CD4-positive, alpha-beta memory T cell (primary cell): ENCODE data around the gene NMT2. TPM values are rescaled to one million over a fixed set of nuclear protein-coding genes. Genes with fewer than 3 reads are reported as not detected.

Source experiments
- CTCF ChIA-PET: fragments of 350-600 bp; sonication (Branson Sonifier 250); formaldehyde crosslinking; loops from one replicate; lab custom pipeline; 2021; ENCODE audit warnings: inconsistent platforms; ENCODE audit not compliant: partially characterized antibody; lab: Charles Lee
- POLR2A ChIA-PET: fragments of 350-600 bp; sonication (Branson Sonifier 250); formaldehyde crosslinking; loops from one replicate; lab custom pipeline; 2021; ENCODE audit not compliant: partially characterized antibody; lab: Charles Lee
- DNase-seq, 5 donors: peaks; one replicate each; pipeline versions ENCODE4 v3.0.0 to v3.0.0-alpha.2; 2020 to 2022; ENCODE audit warnings: mixed read lengths in 1 of 5
- H3K27ac ChIP-seq: one replicate; pipeline ENCODE4 v1.7.0; 2013; ENCODE audit warnings: low read depth, low read length
- H3K27me3 ChIP-seq: 2 replicates; pipeline ENCODE4 v1.7.0; 2013; ENCODE audit warnings: mild to moderate bottlenecking, low read length, moderate library complexity; ENCODE audit not compliant: insufficient read depth
- H3K36me3 ChIP-seq: 2 replicates; pipeline ENCODE4 v1.7.0; 2013; ENCODE audit warnings: mild to moderate bottlenecking, low read length, moderate library complexity; ENCODE audit not compliant: insufficient read depth
- H3K4me1 ChIP-seq: 2 replicates; pipeline ENCODE4 v1.7.0; 2013; ENCODE audit warnings: mild to moderate bottlenecking, low read length, moderate library complexity; ENCODE audit not compliant: insufficient read depth
- H3K4me3 ChIP-seq, 2 donors: one replicate each; pipeline ENCODE4 v1.7.0; 2013; ENCODE audit warnings: low read length in 2 of 2, mild to moderate bottlenecking in 1 of 2
- H3K9me3 ChIP-seq, 2 donors: one replicate each; pipeline ENCODE4 v1.7.0; 2013; ENCODE audit warnings: low read length in 2 of 2, control low read depth in 1 of 2; ENCODE audit not compliant: control insufficient read depth in 1 of 2
- H3K27ac Mint-ChIP-seq, 7 donors: one replicate each; pipeline ENCODE4 v1.8.0; 2020 to 2021; ENCODE audit warnings: mixed read lengths in 7 of 7, mild to moderate bottlenecking in 6 of 7, inconsistent platforms in 3 of 7, moderate library complexity in 3 of 7
- H3K27me3 Mint-ChIP-seq, 2 donors: one replicate each; pipeline ENCODE4 v1.8.0; 2020 to 2021; ENCODE audit warnings: mixed read lengths in 2 of 2
- H3K36me3 Mint-ChIP-seq, 2 donors: one replicate each; pipeline ENCODE4 v1.8.0; 2020 to 2021; ENCODE audit warnings: mixed read lengths in 2 of 2, inconsistent platforms in 1 of 2, mild to moderate bottlenecking in 1 of 2
- H3K4me1 Mint-ChIP-seq, 4 donors: one replicate each; pipeline ENCODE4 v1.8.0; 2020 to 2021; ENCODE audit warnings: mixed read lengths in 4 of 4, mild to moderate bottlenecking in 1 of 4
- H3K4me3 Mint-ChIP-seq, 8 donors: one replicate each; pipeline ENCODE4 v1.8.0; 2020 to 2021; ENCODE audit warnings: mixed read lengths in 8 of 8, mild to moderate bottlenecking in 7 of 8, moderate library complexity in 6 of 8, inconsistent platforms in 3 of 8
- H3K9me3 Mint-ChIP-seq, 8 donors: one replicate each; pipeline ENCODE4 v1.8.0; 2020 to 2021; ENCODE audit warnings: mixed read lengths in 8 of 8, mild to moderate bottlenecking in 5 of 8, inconsistent platforms in 3 of 8, moderate library complexity in 1 of 8
- intact Hi-C: fragments of 100-400 bp; cut with micrococcal nuclease; formaldehyde crosslinking; loops from one replicate; pipeline ENCODE4 v1.15.1; 2023
- polyA plus RNA-seq, 2 donors: library from polyadenylated mRNA; unstranded; fragments of 300-500 nt; fragmentation: Illumina TruSeq; gene quantifications; one replicate each; pipeline ENCODE4 v1.2.3, GENCODE V29; 2021
- total RNA-seq, 2 experiments: library from RNA; stranded (reverse); gene quantifications; one replicate each; pipeline ENCODE4 v1.2.3, GENCODE V29; 2021

NMT2 gene
- total and polyA plus RNA-seq, 4 experiments from 2014 or later: 38.7 to 101 (median 77.4) TPM

GRCh38 chr10:15149042-15149771, 19.3 kb downstream of the NMT2 start:
- H3K9me3 ChIP-seq: no peaks in the 10 kb centered on the region
- no peaks in the 10 kb centered on the region for H3K27me3 ChIP-seq
- H3K36me3 Mint-ChIP-seq: peaks cover 3 to 8% of the 10 kb centered on the region in 2 donors
- H3K27ac ChIP-seq: no peak overlapping the region
- H3K27ac Mint-ChIP-seq: no peak overlapping the region
- no peak overlapping the region for H3K4me3 Mint-ChIP-seq
- peaks cover 27 to 58% (median 37%) of the 10 kb centered on the region in 4 donors for H3K4me1 Mint-ChIP-seq
- no peaks in the 10 kb centered on the region for H3K9me3 Mint-ChIP-seq
- no peak for DNase-seq
- H3K4me3 ChIP-seq: no peak overlapping the region
- no peaks in the 10 kb centered on the region for H3K27me3 Mint-ChIP-seq
- H3K36me3 ChIP-seq: no peaks in the 10 kb centered on the region
- POLR2A ChIA-PET: interaction anchor here (1.4 kb wide), 1 partner anchor 62 kb away, joined by 4 read pairs; no protein-coding TSS in a partner anchor
- CTCF ChIA-PET: no interaction called here
- intact Hi-C loops: no loop called here
- peaks cover 4% of the 10 kb centered on the region for H3K4me1 ChIP-seq

- no peaks in the 10 kb centered on the region for H3K27me3 ChIP-seq
- CTCF ChIA-PET: interaction anchor here (0.6 to 1.5 kb wide), 4 partner anchors 19 to 283 kb away, joined by 3 read pairs; no protein-coding TSS in a partner anchor
- H3K9me3 ChIP-seq: no peaks in the 10 kb centered on the region
- POLR2A ChIA-PET: no interaction called here
- H3K4me1 ChIP-seq: peaks cover 11% of the 10 kb centered on the region
- H3K27me3 Mint-ChIP-seq: no peaks in the 10 kb centered on the region
- H3K4me3 ChIP-seq: no peak overlapping the region
- H3K4me3 Mint-ChIP-seq: peak overlapping the region in 2 of 8 donors; percentile 22 to 29
- no peak for DNase-seq
- intact Hi-C loops: no loop called here
- peaks cover 3 to 5% of the 10 kb centered on the region in 2 donors for H3K36me3 Mint-ChIP-seq
- no peak overlapping the region for H3K27ac ChIP-seq
- peaks cover 31 to 60% (median 39%) of the 10 kb centered on the region in 4 donors for H3K4me1 Mint-ChIP-seq
- no peak overlapping the region for H3K27ac Mint-ChIP-seq
- no peaks in the 10 kb centered on the region for H3K36me3 ChIP-seq
- H3K9me3 Mint-ChIP-seq: no peaks in the 10 kb centered on the region
These were observed 20.7 kb downstream of the NMT2 start for GRCh38 chr10:15147594-15148392.

DNA sequence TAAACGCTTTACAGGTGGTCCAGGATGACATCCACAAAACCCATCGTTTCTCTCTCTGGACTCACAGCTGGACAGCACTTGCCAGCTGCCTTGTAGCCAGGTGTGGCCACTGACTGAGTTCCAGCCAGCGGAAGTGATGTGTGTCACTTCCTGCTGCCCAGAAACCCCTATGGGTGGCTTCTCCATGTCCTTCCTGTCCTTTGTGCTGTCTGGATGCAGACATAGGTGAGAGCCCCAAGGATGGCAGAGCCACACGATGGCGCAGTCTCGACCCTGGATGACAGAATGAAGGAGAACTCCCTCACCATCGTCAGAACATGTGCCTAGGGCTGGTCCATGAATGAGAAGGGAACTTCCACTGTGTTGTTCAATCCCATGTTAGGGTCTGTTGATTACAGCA, 22.1 kb downstream of the NMT2 start:
- ChIA-PET CTCF (interaction anchor here (0.9 to 1.5 kb wide), 3 partner anchors 20 to 40 kb away, joined by 3 read pairs; no protein-coding TSS in a partner anchor), POLR2A (no interaction called here)
- no peaks in the 10 kb centered on the region for H3K36me3 ChIP-seq
- Mint-ChIP-seq H3K9me3 (no peaks in the 10 kb centered on the region), H3K36me3 (peaks cover 6 to 8% of the 10 kb centered on the region in 2 donors), H3K27me3 (no peaks in the 10 kb centered on the region), H3K4me1 (peaks cover 39 to 61% (median 46%) of the 10 kb centered on the region in 4 donors), H3K4me3 (peak overlapping the region in 2 of 8 donors; percentile 10 to 57), H3K27ac (peak overlapping the region in 3 of 7 donors; percentile 22 to 69 (median 66))
- H3K9me3 ChIP-seq: no peaks in the 10 kb centered on the region
- no peak for DNase-seq
- H3K4me1 ChIP-seq: peaks cover 24% of the 10 kb centered on the region
- H3K4me3 ChIP-seq: no peak overlapping the region
- no peak overlapping the region for H3K27ac ChIP-seq
- no peaks in the 10 kb centered on the region for H3K27me3 ChIP-seq
- intact Hi-C loops: no loop called here

GRCh38 chr10:15144788-15145187, 23.7 kb downstream of the NMT2 start:
- intact Hi-C loops: no loop called here
- Mint-ChIP-seq H3K36me3 (peaks cover 8 to 16% of the 10 kb centered on the region in 2 donors), H3K4me1 (peaks cover 36 to 62% (median 48%) of the 10 kb centered on the region in 4 donors), H3K4me3 (peak overlapping the region in 1 of 8 donors; percentile 33), H3K27ac (no peak overlapping the region), H3K9me3 (no peaks in the 10 kb centered on the region), H3K27me3 (no peaks in the 10 kb centered on the region)
- Histone ChIP-seq H3K9me3 (no peaks in the 10 kb centered on the region), H3K4me1 (peaks cover 31% of the 10 kb centered on the region), H3K27me3 (no peaks in the 10 kb centered on the region), H3K27ac (no peak overlapping the region), H3K36me3 (peaks cover 3% of the 10 kb centered on the region), H3K4me3 (no peak overlapping the region)
- no peak for DNase-seq
- ChIA-PET POLR2A (no interaction called here), CTCF (interaction anchor here (0.5 to 1.1 kb wide), 2 partner anchors 9 to 19 kb away, joined by 3 read pairs; no protein-coding TSS in a partner anchor)

- Histone ChIP-seq H3K27me3 (no peaks in the 10 kb centered on the region), H3K27ac (no peak overlapping the region), H3K9me3 (no peaks in the 10 kb centered on the region), H3K36me3 (peaks cover 9% of the 10 kb centered on the region), H3K4me1 (peaks cover 28% of the 10 kb centered on the region), H3K4me3 (no peak overlapping the region)
- Mint-ChIP-seq H3K4me1 (peaks cover 34 to 57% (median 48%) of the 10 kb centered on the region in 4 donors), H3K27me3 (no peaks in the 10 kb centered on the region), H3K36me3 (peaks cover 25 to 41% of the 10 kb centered on the region in 2 donors), H3K4me3 (peak overlapping the region in 7 of 8 donors; percentile 0 to 77 (median 63)), H3K9me3 (no peaks in the 10 kb centered on the region), H3K27ac (peak overlapping the region; percentile 22 to 90 (median 57))
- intact Hi-C loops: no loop called here
- DNase-seq: peak in 1 of 5 donors; percentile 6
- CTCF ChIA-PET: interaction anchor here (1.1 to 2.3 kb wide), 4 partner anchors 26 to 68 kb away, joined by 3 to 7 read pairs (median 5); partner anchors contain the start of gene NMT2
- POLR2A ChIA-PET: interaction anchor here (0.6 to 2.2 kb wide), 3 partner anchors 27 to 171 kb away, joined by 3 to 12 read pairs (median 3); partner anchors contain the start of gene NMT2
These were observed 27.1 kb downstream of the NMT2 start for GRCh38 chr10:15141136-15142054.

GRCh38 chr10:15140698-15141097, 27.8 kb downstream of the NMT2 start:
- peaks cover 25 to 43% of the 10 kb centered on the region in 2 donors for H3K36me3 Mint-ChIP-seq
- peak overlapping the region in 2 of 8 donors; percentile 35 to 63 for H3K4me3 Mint-ChIP-seq
- Histone ChIP-seq H3K27me3 (no peaks in the 10 kb centered on the region), H3K4me1 (peaks cover 28% of the 10 kb centered on the region), H3K4me3 (no peak overlapping the region), H3K9me3 (no peaks in the 10 kb centered on the region), H3K36me3 (peaks cover 11% of the 10 kb centered on the region), H3K27ac (no peak overlapping the region)
- H3K4me1 Mint-ChIP-seq: peaks cover 28 to 50% (median 43%) of the 10 kb centered on the region in 4 donors
- no peak for DNase-seq
- no peaks in the 10 kb centered on the region for H3K27me3 Mint-ChIP-seq
- no peaks in the 10 kb centered on the region for H3K9me3 Mint-ChIP-seq
- intact Hi-C loops: no loop called here
- CTCF ChIA-PET: interaction anchor here (1.1 to 2.3 kb wide), 4 partner anchors 27 to 69 kb away, joined by 3 to 7 read pairs (median 5); partner anchors contain the start of gene NMT2
- H3K27ac Mint-ChIP-seq: peak overlapping the region in 4 of 7 donors; percentile 22 to 57 (median 38)
- POLR2A ChIA-PET: interaction anchor here (0.6 to 2.2 kb wide), 3 partner anchors 28 to 171 kb away, joined by 3 to 12 read pairs (median 3); partner anchors contain the start of gene NMT2
